H9 (cell line): ENCODE measurements around the gene SNRNP25. TPM values are rescaled to one million over a fixed set of nuclear protein-coding genes. Genes with fewer than 3 reads are reported as not detected.

Experiments
- DNase-seq: peaks from one replicate; pipeline ENCODE4 v3.0.0-alpha.2; 2017
- H2AFZ ChIP-seq: one replicate; pipeline ENCODE4 v1.6.1; 2013; ENCODE audit warnings: mild to moderate bottlenecking, low read length, control low read depth, moderate library complexity
- H2AK5ac ChIP-seq: 2 replicates; pipeline ENCODE4 v1.6.1; 2013; ENCODE audit warnings: low read length, control low read depth, mixed read lengths; ENCODE audit not compliant: insufficient read length
- H2BK120ac ChIP-seq: one replicate; pipeline ENCODE4 v1.6.1; 2013; ENCODE audit warnings: low read depth, mild to moderate bottlenecking, low read length, control low read depth, inconsistent platforms; ENCODE audit not compliant: poor library complexity, severe bottlenecking
- H2BK12ac ChIP-seq: 2 replicates; pipeline ENCODE4 v1.6.1; 2013; ENCODE audit warnings: low read length, control low read depth, mixed read lengths, low read depth; ENCODE audit not compliant: insufficient read length
- H2BK15ac ChIP-seq: 2 replicates; pipeline ENCODE4 v1.6.1; 2013; ENCODE audit warnings: low read depth, low read length, control low read depth
- H2BK20ac ChIP-seq: one replicate; pipeline ENCODE4 v1.6.1; 2013; ENCODE audit warnings: low read depth, mild to moderate bottlenecking, low read length, control low read depth, inconsistent platforms; ENCODE audit not compliant: poor library complexity, severe bottlenecking
- H2BK5ac ChIP-seq: 2 replicates; pipeline ENCODE4 v1.6.1; 2013; ENCODE audit warnings: low read length, control low read depth, mixed read lengths; ENCODE audit not compliant: insufficient read length
- H3K14ac ChIP-seq: 2 replicates; pipeline ENCODE4 v1.6.1; 2013; ENCODE audit warnings: low read length, control low read depth; ENCODE audit not compliant: insufficient read depth
- H3K18ac ChIP-seq: 2 replicates; pipeline ENCODE4 v1.6.1; 2013; ENCODE audit warnings: low read depth, mild to moderate bottlenecking, mixed read lengths, low read length, control low read depth; ENCODE audit not compliant: insufficient read length
- H3K23ac ChIP-seq: 2 replicates; pipeline ENCODE4 v1.6.1; 2013; ENCODE audit warnings: low read length, control low read depth, mixed read lengths, low read depth; ENCODE audit not compliant: insufficient read length
- H3K23me2 ChIP-seq: 2 replicates; pipeline ENCODE4 v1.6.1; 2013; ENCODE audit warnings: low read depth, mild to moderate bottlenecking, mixed read lengths, low read length, control low read depth; ENCODE audit not compliant: insufficient read length, poor library complexity, severe bottlenecking
- H3K27ac ChIP-seq: 2 replicates; pipeline ENCODE4 v1.5.1; 2013; ENCODE audit warnings: low read length, control low read depth, mixed read lengths, low read depth; ENCODE audit not compliant: insufficient read length
- H3K27me3 ChIP-seq: 2 replicates; pipeline ENCODE4 v1.6.1; 2013; ENCODE audit warnings: low read length, control low read depth, inconsistent platforms; ENCODE audit not compliant: insufficient read depth
- H3K4ac ChIP-seq: 2 replicates; pipeline ENCODE4 v1.6.1; 2013; ENCODE audit warnings: low read depth, mild to moderate bottlenecking, control low read depth, inconsistent platforms, low read length, moderate library complexity
- H3K4me1 ChIP-seq: 2 replicates; pipeline ENCODE4 v1.6.1; 2013; ENCODE audit warnings: low read length, control low read depth, inconsistent platforms; ENCODE audit not compliant: insufficient read depth
- H3K4me2 ChIP-seq: 2 replicates; pipeline ENCODE4 v1.6.1; 2013; ENCODE audit warnings: low read length, control low read depth, mixed read lengths; ENCODE audit not compliant: insufficient read length, insufficient read depth
- H3K56ac ChIP-seq: 2 replicates; pipeline ENCODE4 v1.6.1; 2013; ENCODE audit warnings: low read depth, mild to moderate bottlenecking, mixed read lengths, low read length, control low read depth; ENCODE audit not compliant: insufficient read length
- H3K79me1 ChIP-seq: 2 replicates; pipeline ENCODE4 v1.6.1; 2013; ENCODE audit warnings: low read depth, mild to moderate bottlenecking, moderate library complexity, low read length, control low read depth, inconsistent platforms; ENCODE audit not compliant: insufficient read depth, poor library complexity, severe bottlenecking
- H3K79me2 ChIP-seq: 2 replicates; pipeline ENCODE4 v1.6.1; 2013; ENCODE audit warnings: low read length, control low read depth, inconsistent platforms; ENCODE audit not compliant: insufficient read depth
- H3K9ac ChIP-seq: 2 replicates; pipeline ENCODE4 v1.6.1; 2013; ENCODE audit warnings: low read length, control low read depth, mixed read lengths; ENCODE audit not compliant: insufficient read length; ENCODE audit errors: extremely low read depth
- H3K9me3 ChIP-seq: one replicate; pipeline ENCODE4 v1.6.1; 2013; ENCODE audit warnings: low read depth, low read length, inconsistent platforms; ENCODE audit not compliant: control insufficient read depth
- H3T11ph ChIP-seq: one replicate; pipeline ENCODE4 v1.6.1; 2013; ENCODE audit warnings: mild to moderate bottlenecking, low read length, control low read depth, inconsistent platforms
- H4K20me1 ChIP-seq: one replicate; pipeline ENCODE4 v1.6.1; 2013; ENCODE audit not compliant: control insufficient read depth, insufficient read length, insufficient read depth
- H4K5ac ChIP-seq: 2 replicates; pipeline ENCODE4 v1.6.1; 2013; ENCODE audit warnings: low read depth, mild to moderate bottlenecking, mixed read lengths, low read length, control low read depth; ENCODE audit not compliant: insufficient read length
- H4K8ac ChIP-seq: replicated peaks from 2 replicates; pipeline ENCODE4 v1.6.1; 2013; ENCODE audit warnings: low read length, control low read depth, mixed read lengths, low read depth; ENCODE audit not compliant: insufficient read length
- H4K91ac ChIP-seq: 2 replicates; pipeline ENCODE4 v1.6.1; 2013; ENCODE audit warnings: low read depth, mild to moderate bottlenecking, moderate library complexity, mixed read lengths, low read length, control low read depth; ENCODE audit not compliant: insufficient read length
- H3K27ac Mint-ChIP-seq, 3 experiments: 2 replicates in 2 of 3; 3 replicates in 1 of 3; pipeline ENCODE4 v1.8.0; 2020 to 2021; ENCODE audit warnings: mixed read lengths in 3 of 3, mild to moderate bottlenecking in 1 of 3, moderate library complexity in 1 of 3
- H3K27me3 Mint-ChIP-seq: 2 replicates; pipeline ENCODE4 v1.8.0; 2021; ENCODE audit warnings: low read depth, mild to moderate bottlenecking, moderate library complexity, mixed read lengths
- H3K36me3 Mint-ChIP-seq, 3 experiments: 2 replicates in 2 of 3; 3 replicates in 1 of 3; pipeline ENCODE4 v1.8.0; 2020 to 2021; ENCODE audit warnings: low read depth in 3 of 3, mixed read lengths in 3 of 3; ENCODE audit not compliant: insufficient read depth in 1 of 3
- H3K4me1 Mint-ChIP-seq, 2 experiments: 2 replicates each; pipeline ENCODE4 v1.8.0; 2020; ENCODE audit warnings: mixed read lengths in 2 of 2
- H3K4me3 Mint-ChIP-seq, 2 experiments: 2 replicates in 1 of 2; 3 replicates in 1 of 2; pipeline ENCODE4 v1.8.0; 2020 to 2021; ENCODE audit warnings: mild to moderate bottlenecking in 2 of 2, mixed read lengths in 2 of 2, moderate library complexity in 1 of 2
- H3K9me3 Mint-ChIP-seq, 2 experiments: 2 replicates in 1 of 2; 3 replicates in 1 of 2; pipeline ENCODE4 v1.8.0; 2020; ENCODE audit warnings: mild to moderate bottlenecking in 2 of 2, mixed read lengths in 2 of 2, moderate library complexity in 1 of 2
- CTCF ChIP-seq: fragments of 200-600 bp; sonication (generic); conservative IDR thresholded peaks from 3 replicates; pipeline ENCODE4 v1.8.0; 2021; ENCODE audit warnings: antibody characterized with exemption, mild to moderate bottlenecking
- WGBS: extraction: QIAGEN DNeasy Blood & Tissue Kit; methylation state at CpG from one replicate; pipeline ENCODE4 v1.1.7; 2013; ENCODE audit warnings: missing lambda C conversion rate, low lambda C conversion rate, mixed read lengths; ENCODE audit not compliant: insufficient read length; ENCODE audit errors: extremely low coverage; 5-methylcytosine and 5-hydroxymethylcytosine counted together
- total RNA-seq: library from RNA; stranded (reverse); gene quantifications from 2 replicates; pipeline ENCODE4 v1.2.1, GENCODE V29; 2021

SNRNP25 gene
- total RNA-seq, 1 experiment from 2014 or later: 78.5 TPM

DNA sequence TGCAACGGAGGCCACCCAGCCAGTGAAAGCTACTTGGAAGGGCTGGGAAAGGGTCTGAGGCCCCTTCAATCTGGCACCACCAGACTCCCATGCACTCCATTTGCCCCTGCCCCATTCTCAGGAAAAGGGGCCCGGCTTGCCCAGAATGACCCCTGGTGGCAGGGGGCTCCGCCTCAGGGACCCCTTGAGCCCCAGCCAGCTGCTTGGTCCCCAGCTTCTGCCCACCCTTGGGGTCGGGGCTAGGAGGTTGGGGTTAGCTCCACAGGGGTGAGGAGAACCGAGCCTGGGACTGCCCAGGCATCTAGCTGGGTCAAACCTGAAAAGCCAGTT, 17.5 kb downstream of the SNRNP25 start:
- H3K9me3 Mint-ChIP-seq: no peaks in the 10 kb centered on the region
- Histone ChIP-seq H3K14ac (no peak overlapping the region), H3K56ac (no peak overlapping the region), H4K91ac (no peak overlapping the region), H3K18ac (no peak overlapping the region), H3K4me2 (peak overlapping the region; percentile 70), H3K27ac (no peak overlapping the region), H4K5ac (no peak overlapping the region), H3K79me2 (no peaks in the 10 kb centered on the region; the same call in 1 of the 2 replicates), H3K79me1 (no peaks in the 10 kb centered on the region), H3K27me3 (no peaks in the 10 kb centered on the region), H2BK15ac (no peak overlapping the region), H4K8ac (no peak overlapping the region), H2BK20ac (no peak overlapping the region), H4K20me1 (no peaks in the 10 kb centered on the region), H3K9ac (no peak overlapping the region), H3K4me1 (peaks cover 3% of the 10 kb centered on the region; the same call in 1 of the 2 replicates), H2BK12ac (no peak overlapping the region), H2BK5ac (no peak overlapping the region), H2AK5ac (no peak overlapping the region), H2BK120ac (no peak overlapping the region), H3T11ph (no peak overlapping the region), H3K9me3 (no peaks in the 10 kb centered on the region), H3K23me2 (peaks cover 10% of the 10 kb centered on the region), H2AFZ (no peak overlapping the region), H3K23ac (no peak overlapping the region), H3K4ac (no peak overlapping the region)
- H3K27me3 Mint-ChIP-seq: peaks cover 1% of the 10 kb centered on the region; the same call in 1 of the 2 replicates
- H3K4me1 Mint-ChIP-seq: peaks cover 47 to 50% of the 10 kb centered on the region in 2 experiments
- peak overlapping the region; percentile 77 to 87 for H3K4me3 Mint-ChIP-seq
- WGBS: no CpG with 5 or more reads among the region's 5 CpGs
- H3K36me3 Mint-ChIP-seq: no peaks in the 10 kb centered on the region; a peak in 1 of 7 replicates
- no peak for TF ChIP-seq CTCF
- DNase-seq: no peak
- peak overlapping the region in 1 of 3 experiments; percentile 64; a peak in 2 of 7 replicates for H3K27ac Mint-ChIP-seq
